GM13976 (cell line): Measurements from ENCODE around the gene MPZL3.

ENCODE experiments used
- DNase-seq: peaks from one replicate; pipeline ENCODE4 v3.0.0; 2012; ENCODE audit warnings: low spot score
- CTCF ChIP-seq: IDR thresholded peaks from 2 replicates; pipeline ENCODE4 v1.5.1; 2012; ENCODE audit warnings: borderline replicate concordance, mild to moderate bottlenecking; ENCODE audit not compliant: insufficient read depth; ENCODE audit errors: extremely low read depth, missing control alignments, control extremely low read depth
- in situ Hi-C: fragments of 300-500 bp; cut with MboI; formaldehyde crosslinking; loops from one replicate; pipeline ENCODE4 v1.12.0; 2022; ENCODE audit warnings: low sequenced_read_pairs, mixed read lengths, inconsistent platforms; ENCODE audit not compliant: unreplicated experiment

Gene MPZL3

DNA sequence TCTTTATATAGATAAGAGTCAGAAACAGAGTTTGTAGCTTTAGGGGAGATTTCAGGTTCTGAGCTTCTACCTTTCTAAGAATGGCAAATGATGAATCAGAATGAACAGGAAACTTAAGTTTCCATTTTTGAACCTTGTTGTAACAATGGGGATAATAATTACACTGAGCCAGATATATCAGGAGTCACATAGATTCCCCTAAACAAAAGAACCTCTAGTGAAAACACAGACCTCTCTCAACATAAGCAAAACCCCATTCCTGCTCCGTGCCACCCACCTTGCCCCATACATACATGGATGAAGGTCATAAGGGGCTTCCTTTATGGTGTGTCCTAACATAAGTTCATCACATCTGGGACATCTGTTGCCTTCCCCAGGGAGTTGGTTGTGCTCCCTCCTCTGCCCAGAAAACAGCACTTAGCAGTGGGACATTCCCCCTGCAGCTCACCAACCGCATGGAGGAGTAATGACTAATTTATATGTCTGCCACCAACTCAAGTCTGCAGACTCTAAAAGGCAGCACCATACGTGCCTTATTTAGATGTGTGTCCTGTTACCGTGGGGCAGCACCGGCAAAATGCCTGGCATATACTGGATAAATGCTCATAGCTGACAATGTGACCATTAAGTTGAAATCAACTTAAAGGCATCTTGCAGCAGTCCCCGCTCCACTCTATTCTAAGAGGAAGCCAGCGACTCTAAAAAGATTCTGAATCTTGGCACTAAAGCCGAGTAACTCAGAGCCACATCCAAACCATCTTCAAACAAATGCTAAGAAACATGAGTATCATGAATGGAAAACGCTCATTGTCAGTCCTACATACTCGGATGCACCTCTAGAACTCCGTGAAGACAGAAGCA lies 35.3 kb downstream of the MPZL3 start:
- peak; percentile 41 for DNase-seq
- in situ Hi-C loops, result no loop called here
- no peak for TF ChIP-seq CTCF

DNA sequence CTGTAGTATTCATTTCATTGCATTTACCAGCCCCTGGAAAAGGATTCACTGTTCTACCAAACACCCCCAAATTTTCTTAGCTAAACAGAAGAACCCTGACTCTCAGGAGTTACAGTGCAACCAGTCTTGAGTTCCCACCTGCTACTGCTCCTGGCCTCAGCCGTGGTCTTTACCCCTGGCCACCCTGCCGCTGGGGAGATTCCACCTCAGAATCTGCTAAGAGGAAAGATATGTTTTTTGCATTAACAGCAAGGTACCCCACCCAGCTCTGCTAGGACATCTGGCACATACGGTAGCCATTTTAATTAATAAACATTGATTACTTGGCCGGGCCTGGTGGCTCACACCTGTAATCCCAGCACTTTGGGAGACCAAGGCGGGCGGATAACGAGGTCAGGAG lies 36.4 kb downstream of the MPZL3 start:
- no peak for DNase-seq
- in situ Hi-C loops, result no loop called here
- no peak for TF ChIP-seq CTCF

GRCh38 chr11:118215262-118215661 lies 36.9 kb downstream of the MPZL3 start:
- no peak for TF ChIP-seq CTCF
- DNase-seq, result no peak
- in situ Hi-C loops, result no loop called here

GRCh38 chr11:118214210-118214914 lies 37.8 kb downstream of the MPZL3 start:
- in situ Hi-C loops, result no loop called here
- no peak for DNase-seq
- TF ChIP-seq CTCF, result no peak

- in situ Hi-C loops, result no loop called here
- DNase-seq, result no peak
- no peak for TF ChIP-seq CTCF
Measured at GRCh38 chr11:118213781-118214180, 38.4 kb downstream of the MPZL3 start.

GRCh38 chr11:118213201-118213600 lies 39.0 kb downstream of the MPZL3 start:
- TF ChIP-seq CTCF, result no peak
- no peak for DNase-seq
- in situ Hi-C loops, result no loop called here
